ENCODE measurements around the gene GPR65. TPM values are rescaled to one million over a fixed set of nuclear protein-coding genes. Genes with fewer than 3 reads are reported as not detected.

The GPR65 gene
- total and polyA plus RNA-seq, 3 experiments from 2014 or later = 15.2 to 40.4 (median 16.1) TPM

- H3K9me3 Mint-ChIP-seq = peaks cover 0 to 1% (median 0%) of the 10 kb centered on the region in 5 donors
- Histone ChIP-seq H3K9me3 (ENCODE audit: low read length) (no peaks in the 10 kb centered on the region), H3K36me3 (ENCODE audit: insufficient read depth, low read length) (no peaks in the 10 kb centered on the region), H3K4me3 (ENCODE audit: low read length) (no peak overlapping the region), H3K27ac (ENCODE audit: low read depth, low read length) (no peak overlapping the region), H3K4me1 (ENCODE audit: insufficient read depth, low read length) (no peaks in the 10 kb centered on the region), H3K27me3 (ENCODE audit: insufficient read depth, low read length, poor library complexity, severe bottlenecking) (no peaks in the 10 kb centered on the region)
- CTCF ChIA-PET = no interaction called here
- H3K36me3 Mint-ChIP-seq = peaks cover 0 to 24% (median 8%) of the 10 kb centered on the region in 3 donors
- peaks cover 6 to 21% of the 10 kb centered on the region in 2 donors for H3K27me3 Mint-ChIP-seq
- H3K4me1 Mint-ChIP-seq = peaks cover 0 to 1% (median 0%) of the 10 kb centered on the region in 3 donors
- DNase-seq = no peak
- H3K27ac Mint-ChIP-seq = no peak overlapping the region
- no peak overlapping the region for H3K4me3 Mint-ChIP-seq
- POLR2A ChIA-PET = no interaction called here
Observed at GRCh38 chr14:88060576-88060975, 55.6 kb downstream of the GPR65 start.

DNA sequence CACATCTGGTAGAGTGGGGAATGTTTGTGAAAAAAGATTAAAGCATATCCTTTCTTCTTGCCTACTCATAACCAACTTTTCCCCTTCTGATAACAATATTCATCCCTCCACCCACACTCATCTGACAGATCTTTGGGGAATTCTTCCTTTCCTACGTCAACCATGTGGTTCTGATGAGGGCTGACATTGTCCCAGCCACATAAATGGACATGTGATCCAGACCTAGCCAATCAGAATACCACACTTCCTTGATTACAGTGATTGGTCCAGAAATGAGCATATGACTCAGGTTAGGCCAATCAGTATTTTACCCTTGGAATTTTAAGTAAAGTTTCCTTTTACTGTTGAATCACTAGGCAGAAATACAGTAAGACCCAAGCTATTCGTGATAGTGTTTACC is 58.9 kb downstream of the GPR65 start:
- CTCF ChIA-PET = no interaction called here
- no peaks in the 10 kb centered on the region for H3K4me1 ChIP-seq (ENCODE audit: insufficient read depth, low read length)
- Mint-ChIP-seq H3K9me3 (peaks cover 0 to 1% (median 0%) of the 10 kb centered on the region in 5 donors), H3K36me3 (peaks cover 0 to 32% (median 0%) of the 10 kb centered on the region in 3 donors), H3K4me1 (no peaks in the 10 kb centered on the region), H3K27ac (no peak overlapping the region), H3K27me3 (peaks cover 4 to 15% of the 10 kb centered on the region in 2 donors), H3K4me3 (no peak overlapping the region)
- H3K9me3 ChIP-seq (ENCODE audit: low read length) = no peaks in the 10 kb centered on the region
- no peak overlapping the region for H3K27ac ChIP-seq (ENCODE audit: low read depth, low read length)
- POLR2A ChIA-PET = no interaction called here
- H3K4me3 ChIP-seq (ENCODE audit: low read length) = no peak overlapping the region
- no peaks in the 10 kb centered on the region for H3K27me3 ChIP-seq (ENCODE audit: insufficient read depth, low read length, poor library complexity, severe bottlenecking)
- H3K36me3 ChIP-seq (ENCODE audit: insufficient read depth, low read length) = no peaks in the 10 kb centered on the region
- no peak for DNase-seq

Other genes starting within 250 kb of the GPR65 start
- gene GALC, start 12.0 kb upstream of the GPR65 start, total RNA-seq = 10 to 100 TPM; 12.4 to 13.0 TPM
- 27.7 TPM for gene GALC, start 12.0 kb upstream of the GPR65 start, polyA plus RNA-seq